GM18907 (cell line): ENCODE results near the gene IRF9.

Experiments
- ATAC-seq: cut with Tn5 transposase; IDR thresholded peaks from one replicate; pipeline ENCODE4 v1.9.1; 2021; ENCODE audit warnings: mild to moderate bottlenecking, moderate library complexity; ENCODE audit not compliant: unreplicated experiment

The IRF9 gene, protein sequence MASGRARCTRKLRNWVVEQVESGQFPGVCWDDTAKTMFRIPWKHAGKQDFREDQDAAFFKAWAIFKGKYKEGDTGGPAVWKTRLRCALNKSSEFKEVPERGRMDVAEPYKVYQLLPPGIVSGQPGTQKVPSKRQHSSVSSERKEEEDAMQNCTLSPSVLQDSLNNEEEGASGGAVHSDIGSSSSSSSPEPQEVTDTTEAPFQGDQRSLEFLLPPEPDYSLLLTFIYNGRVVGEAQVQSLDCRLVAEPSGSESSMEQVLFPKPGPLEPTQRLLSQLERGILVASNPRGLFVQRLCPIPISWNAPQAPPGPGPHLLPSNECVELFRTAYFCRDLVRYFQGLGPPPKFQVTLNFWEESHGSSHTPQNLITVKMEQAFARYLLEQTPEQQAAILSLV

DNA sequence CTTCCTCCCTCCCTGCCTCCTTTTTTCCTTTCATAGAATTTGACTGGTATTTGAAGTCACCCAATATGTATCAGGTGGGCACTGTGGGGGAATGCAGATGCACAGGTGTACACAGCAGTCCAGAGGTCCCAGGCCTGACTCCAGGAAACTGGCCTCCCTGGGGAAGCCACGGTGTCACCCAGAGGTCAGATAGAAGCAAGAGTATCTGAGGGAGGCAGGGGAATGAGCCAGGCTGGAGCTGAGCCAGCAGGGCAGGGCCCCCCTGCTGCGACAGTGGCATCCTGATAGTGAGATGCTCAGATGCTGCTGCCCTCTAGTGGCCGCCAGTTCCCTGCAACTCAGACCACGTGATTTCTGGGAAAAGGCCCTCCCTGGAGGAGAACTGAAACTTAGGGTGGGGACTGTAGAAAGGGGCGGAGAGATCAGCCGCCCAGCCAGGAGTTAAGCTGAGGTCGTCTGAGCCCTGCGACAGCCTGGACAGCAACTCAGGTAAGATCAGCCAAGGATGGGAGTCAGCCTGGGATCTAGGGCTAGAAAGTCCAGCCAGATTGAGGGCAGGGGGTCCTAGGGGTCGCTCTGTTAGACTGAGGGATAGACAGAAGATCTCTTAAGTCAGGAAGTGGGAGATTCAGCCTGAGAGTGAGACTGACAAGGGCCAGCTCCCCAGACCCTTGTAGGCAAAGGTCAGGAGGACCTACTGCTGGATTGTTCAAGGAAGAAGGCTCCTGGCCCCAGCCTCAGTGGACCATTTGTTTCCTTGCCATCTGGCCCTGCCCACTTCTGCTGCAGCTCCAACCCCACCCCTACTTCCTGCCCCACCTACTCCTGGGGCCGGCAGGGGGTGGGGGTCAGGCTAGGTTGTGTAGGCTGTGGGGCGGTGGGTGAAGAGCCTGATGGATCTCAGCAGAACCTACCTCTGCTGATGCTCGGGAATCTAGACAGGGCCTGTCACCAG lies at the start of gene IRF9:
IRF9 (plus strand) TSS at position 416 of the 955 bp plus-strand sequence. CDS start 880 bp downstream, outside the sequence.
- peak; percentile 83 for ATAC-seq

DNA sequence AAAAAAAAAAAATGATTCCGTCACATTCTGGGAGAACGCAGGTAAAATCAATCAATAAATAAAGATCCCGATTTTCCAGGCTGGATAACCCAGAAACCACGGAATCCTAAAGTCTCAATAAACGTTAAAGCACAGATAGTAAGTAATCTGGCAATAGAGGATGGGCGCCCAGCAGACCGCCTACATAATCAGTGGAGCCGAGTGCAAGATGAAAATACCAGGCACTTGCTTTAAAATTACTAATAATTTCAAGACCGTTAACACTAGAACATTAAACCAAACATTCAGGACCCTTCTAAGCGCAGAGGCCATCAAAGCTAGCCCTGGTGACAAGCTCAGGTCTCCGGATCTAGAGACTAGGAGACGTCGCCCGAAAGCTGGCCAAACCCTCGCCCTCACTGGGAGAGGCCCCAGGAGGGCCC lies 47.7 kb upstream of the IRF9 start:
- peak; percentile 1 for ATAC-seq

DNA sequence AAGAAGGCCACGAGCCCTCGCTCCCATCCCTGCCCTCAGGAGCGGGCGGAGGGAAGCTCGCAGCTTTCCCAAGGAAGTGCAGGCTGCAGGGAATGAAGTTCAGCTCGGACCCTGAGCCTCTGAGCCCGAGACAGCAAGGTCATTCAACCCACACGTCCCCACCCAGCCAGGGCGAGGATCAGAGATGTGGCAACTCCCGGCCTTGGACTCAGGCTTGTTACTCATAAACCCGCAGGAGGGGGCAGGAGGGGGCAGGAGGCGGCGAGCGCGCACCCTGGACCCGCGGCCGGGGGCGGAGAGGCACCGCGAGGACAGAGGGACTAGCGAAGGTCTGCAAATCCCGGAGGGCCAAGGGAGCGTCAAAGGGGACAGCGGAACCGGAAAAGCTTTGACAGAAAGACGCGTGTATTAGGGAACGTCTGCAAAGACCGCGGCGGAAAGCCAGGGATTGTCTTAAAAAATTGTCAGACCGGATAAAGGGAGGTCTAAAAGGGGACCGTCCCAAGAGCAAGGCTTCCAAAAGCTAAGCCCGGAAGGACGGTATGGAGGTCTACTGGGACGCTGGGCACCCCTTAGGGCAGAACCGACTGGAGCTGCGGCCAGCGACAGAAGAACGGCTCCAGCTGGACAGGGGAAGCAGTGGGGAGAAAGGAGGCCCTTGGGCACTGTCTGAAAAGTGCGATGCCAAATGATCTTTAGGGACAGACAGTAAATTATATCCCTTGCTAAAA lies 47.1 kb upstream of the IRF9 start:
- ATAC-seq: peak; percentile 42

DNA sequence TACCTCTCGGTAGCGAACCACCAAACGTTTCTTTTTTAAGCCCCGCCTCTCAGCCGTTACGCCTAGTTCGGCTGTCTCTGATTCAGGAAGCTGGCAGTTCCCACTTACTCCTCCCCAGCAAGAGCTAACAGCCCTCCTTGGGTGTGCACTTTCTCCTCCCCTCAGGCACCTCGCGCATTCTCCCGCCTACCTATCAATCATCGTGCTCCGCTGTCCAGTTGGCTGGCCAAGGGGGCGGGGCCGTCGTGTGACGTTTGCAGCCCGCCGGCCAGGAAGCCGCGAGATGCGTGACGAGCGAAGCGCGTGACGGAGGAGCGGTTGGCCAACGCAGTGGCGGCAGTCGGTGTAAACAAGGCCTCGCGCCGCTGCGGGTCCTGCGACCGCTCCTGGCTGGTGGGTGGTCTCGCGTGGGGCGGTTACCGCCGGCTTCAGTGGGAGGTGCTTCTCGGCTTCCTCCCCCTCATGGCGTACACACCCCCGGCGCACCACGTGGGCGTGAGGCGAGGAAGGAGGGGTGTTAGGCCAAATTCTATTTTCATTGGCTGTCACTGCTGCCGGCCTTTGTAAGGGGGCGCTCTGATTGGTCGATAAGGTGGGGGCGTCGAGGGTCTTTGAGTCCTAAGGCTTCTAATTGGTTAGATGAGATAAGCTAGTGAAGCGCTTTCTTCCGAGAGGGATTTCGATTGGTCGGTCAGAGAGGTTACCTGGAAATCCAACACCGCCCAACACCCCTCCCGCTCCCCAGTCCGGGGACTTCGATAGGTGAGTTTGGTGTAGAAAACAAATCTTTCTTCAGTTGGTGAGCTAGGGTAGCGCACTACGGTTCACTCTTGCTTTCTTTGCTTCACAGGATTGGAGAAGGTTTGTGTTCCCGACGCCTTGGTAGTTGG lies 46.3 kb upstream of the IRF9 start, which contains the start of the genes DCAF11 and NRL:
DCAF11 (plus strand) TSS at position 246 of the 890 bp plus-strand sequence. CDS start 818 bp downstream, outside the sequence.
NRL (minus strand) TSS at position 418 of the 890 bp plus-strand sequence. CDS start 32,101 bp downstream, outside the sequence.
- ATAC-seq: peak; percentile 90

DNA sequence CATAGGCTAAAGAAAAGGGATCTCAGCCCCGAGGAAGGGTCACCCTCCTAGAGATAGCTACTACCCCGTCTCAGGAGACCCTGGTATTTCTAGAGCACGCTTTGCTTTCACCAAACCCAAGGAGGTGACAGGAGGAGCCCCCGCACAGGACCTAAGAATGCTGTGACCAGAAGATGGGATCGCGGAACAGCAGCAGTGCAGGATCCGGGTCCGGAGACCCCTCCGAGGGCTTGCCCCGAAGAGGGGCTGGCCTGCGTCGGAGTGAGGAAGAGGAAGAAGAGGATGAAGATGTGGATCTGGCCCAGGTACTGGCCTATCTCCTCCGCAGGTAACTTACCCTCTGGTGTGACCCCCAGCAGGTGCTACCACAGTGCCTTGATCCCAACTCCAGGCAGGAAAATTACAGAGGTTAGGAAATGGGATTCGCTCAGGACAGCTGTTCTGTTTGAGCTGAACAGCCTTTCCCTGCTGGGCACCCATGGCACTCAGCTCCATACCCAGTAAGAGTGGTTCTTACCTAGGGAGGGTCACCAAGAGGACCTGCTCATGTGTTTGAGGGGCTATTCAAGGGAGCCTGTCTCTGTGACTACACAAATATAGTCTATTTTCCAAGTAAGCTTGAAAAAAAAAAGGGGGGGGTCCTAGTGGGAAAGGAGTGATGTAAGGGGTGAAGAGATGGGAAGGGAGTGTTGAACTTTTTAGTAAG lies 45.5 kb upstream of the IRF9 start:
- no peak for ATAC-seq

- ATAC-seq: no peak
Measured at GRCh38 chr14:24116128-24116814, 44.8 kb upstream of the IRF9 start.

- ATAC-seq: no peak
Measured at GRCh38 chr14:24117179-24117578, 43.9 kb upstream of the IRF9 start.

DNA sequence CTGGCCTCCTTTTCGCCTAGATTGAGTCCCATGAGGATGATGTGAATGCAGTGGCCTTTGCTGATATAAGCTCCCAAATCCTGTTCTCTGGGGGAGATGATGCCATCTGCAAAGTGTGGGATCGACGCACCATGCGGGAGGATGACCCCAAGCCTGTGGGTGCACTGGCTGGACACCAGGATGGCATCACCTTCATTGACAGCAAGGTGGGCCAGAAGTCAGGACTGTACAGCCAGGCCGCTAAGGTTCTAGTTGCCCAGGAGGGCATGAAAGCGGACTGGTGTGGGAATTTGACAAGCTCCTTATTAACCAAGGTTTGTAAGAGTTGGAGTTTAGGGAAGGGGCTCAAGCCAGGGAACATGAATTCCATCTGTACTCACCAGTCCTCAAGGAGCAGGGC lies 41.4 kb upstream of the IRF9 start:
- ATAC-seq: no peak

GRCh38 chr14:24121210-24121609 lies 39.9 kb upstream of the IRF9 start:
- ATAC-seq: no peak

DNA sequence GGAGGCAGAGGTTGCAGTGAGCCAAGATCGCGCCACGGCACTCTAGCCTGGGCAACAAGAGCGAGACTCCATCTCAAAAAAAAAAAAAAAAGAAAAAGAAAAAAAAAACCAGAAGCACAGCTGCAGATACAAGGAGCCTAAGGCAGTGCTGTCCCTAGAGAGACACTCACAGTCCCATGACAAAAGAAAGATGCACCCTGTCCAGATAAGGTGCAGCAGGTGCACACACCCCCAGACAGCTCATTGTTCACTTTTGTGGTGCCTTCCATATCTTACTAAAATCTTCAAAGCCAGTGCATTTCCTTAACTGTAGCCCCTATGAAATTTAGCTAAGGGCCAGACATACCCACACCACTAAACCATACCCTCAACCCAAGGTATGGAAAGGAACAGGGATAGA lies 38.6 kb upstream of the IRF9 start:
- ATAC-seq: no peak

- ATAC-seq: no peak
Measured at GRCh38 chr14:24122898-24123297, 38.2 kb upstream of the IRF9 start.

DNA sequence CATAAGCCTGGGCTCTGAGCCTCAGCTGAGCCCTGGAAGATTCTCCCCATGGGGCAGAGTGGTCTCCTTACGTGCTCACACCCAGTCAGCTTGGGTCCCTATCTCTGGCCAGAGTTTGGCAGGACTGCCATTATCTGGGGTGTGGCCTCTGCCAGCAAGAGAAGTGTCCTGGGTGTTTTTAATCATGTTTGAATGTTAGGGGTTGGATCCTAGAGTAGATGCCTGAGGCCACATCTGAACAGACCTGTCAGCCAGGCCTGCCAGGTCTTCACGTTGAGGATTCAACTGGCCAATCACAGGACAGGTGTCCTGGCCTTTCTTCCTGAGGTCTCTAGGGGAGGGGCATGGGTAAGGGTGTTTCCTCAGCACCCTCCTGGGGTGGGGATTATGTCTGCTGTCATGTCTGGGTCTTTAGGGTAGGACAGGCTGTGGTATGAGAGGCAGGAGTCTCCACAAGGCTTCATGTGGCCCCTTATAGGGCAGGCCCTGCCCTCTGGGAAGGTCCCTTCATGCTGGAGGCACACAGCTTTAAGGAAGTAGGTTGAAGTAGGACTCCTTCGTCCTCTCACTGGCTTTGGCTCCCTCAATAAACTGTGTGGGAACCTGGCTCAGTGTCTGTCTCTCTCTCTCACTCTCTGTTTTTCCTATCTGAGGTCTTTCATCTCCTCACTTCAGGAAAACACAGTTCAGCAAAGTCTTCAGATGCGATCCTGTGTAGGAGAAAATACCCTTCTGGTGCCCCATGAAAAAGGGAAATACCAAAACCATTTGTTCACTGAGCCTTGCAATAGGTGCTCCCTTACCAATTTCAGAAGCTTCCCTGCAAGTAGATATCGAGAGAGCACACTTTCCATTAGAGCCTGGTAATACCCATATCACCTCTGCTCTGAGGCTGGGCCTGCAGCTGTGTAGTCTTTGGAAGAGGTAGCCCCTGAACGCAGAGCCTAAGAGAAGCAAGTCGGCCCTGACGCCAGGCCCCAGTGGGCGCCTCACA lies 37.3 kb upstream of the IRF9 start:
- ATAC-seq: peak; percentile 71

GRCh38 chr14:24126939-24127338 lies 34.1 kb upstream of the IRF9 start:
- ATAC-seq: no peak

DNA sequence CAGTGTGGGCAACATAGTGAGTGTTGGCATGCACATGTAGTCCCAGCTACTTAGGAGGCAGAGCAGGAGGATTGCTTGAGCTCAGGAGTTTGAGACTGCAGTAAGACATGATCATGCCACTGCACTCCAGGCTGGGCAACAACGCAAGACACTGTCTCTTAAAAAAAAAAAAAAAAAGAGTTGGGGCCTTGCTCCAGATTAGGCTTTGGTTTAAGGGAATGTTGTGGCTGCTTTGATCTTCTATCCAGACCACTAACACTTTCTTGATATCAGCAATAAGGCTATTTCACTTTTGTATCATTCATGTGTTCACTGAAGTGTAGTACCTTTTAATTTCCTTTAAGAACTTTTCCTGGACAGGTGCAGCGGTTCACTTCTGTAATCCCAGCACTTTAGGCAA lies 33.4 kb upstream of the IRF9 start:
- ATAC-seq: no peak

GRCh38 chr14:24129410-24129998 lies 31.6 kb upstream of the IRF9 start:
- ATAC-seq: no peak

DNA sequence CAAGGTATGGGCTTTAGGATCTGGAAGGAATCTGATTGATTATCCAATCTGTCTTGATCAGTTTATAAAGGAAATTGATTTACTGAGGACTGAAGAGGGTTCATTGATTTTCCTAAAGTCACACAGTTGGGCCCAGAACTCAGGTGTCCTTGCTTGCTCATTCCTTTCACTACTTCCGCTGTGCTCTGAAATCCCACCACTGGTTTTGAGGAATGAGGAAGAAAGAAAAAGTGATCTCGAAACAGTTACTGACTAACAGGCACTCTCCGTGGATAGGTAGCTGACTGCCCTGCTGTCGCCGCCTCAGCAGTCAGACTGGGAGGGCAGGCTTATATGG lies 30.7 kb upstream of the IRF9 start, which contains the start of gene FITM1:
FITM1 (plus strand) TSS at position 280 of the 337 bp plus-strand sequence. CDS start 905 bp downstream, outside the sequence.
- ATAC-seq: no peak
